ENCODE results near the gene NPM3.

Gene NPM3

DNA sequence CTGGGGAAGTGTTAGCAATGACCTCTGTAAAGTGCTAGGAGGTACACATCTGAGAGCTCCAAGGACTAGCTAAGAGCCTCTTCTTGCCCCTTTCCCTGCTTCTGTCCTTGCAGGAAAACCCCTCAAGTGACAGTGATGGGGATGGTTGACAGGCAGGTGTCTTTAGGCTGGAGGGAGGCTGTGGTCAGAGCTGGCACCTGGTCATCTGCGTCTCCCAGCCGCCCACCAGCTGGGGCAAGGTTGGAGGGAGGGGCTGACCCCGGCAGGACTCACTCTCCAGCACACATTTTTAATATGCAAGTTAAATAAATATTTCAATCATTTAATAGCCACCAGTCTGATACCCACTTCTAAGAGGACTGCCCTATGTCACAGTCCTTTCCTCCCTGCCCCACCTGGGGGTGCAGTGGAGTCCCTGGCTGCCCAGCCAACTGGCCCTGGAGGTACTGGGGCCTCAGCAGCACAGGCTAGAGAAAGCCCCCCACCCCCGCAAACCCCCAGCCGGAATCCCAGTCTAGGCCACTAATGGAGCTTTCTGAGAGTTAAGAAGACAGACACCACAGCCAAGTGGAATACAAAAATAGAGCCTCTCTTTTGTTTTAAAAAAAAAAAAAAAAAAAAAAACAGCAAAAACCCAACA is 13.6 kb downstream of the NPM3 start:
- no peak overlapping the region for H2BK12ac ChIP-seq (ENCODE audit: low read length)
- H3K9ac ChIP-seq (ENCODE audit: low read depth, low read length, poor library complexity): no peak overlapping the region
- H2BK15ac ChIP-seq (ENCODE audit: low read length): no peak overlapping the region
- no peak overlapping the region for H2AFZ ChIP-seq (ENCODE audit: low read length)
- no peak for DNase-seq (ENCODE audit: low spot score)
- no peak overlapping the region for H3K14ac ChIP-seq (ENCODE audit: low read length)
- H2BK5ac ChIP-seq (ENCODE audit: low read length): no peak overlapping the region
- no peak overlapping the region for H2AK5ac ChIP-seq (ENCODE audit: low read depth, low read length)
- no peak overlapping the region for H4K91ac ChIP-seq (ENCODE audit: low read depth, low read length, poor library complexity)
- H3K79me1 ChIP-seq (ENCODE audit: low read depth, low read length): peaks cover 6% of the 10 kb centered on the region
- H3K4ac ChIP-seq (ENCODE audit: low read length): peak overlapping the region; percentile 20
- WGBS, 2 donors (ENCODE audit: extremely low coverage in 2 of 2, insufficient read length in 2 of 2, insufficient replicate concordance in 1 of 2): no CpG with 5 or more reads among the region's 5 CpGs
- H4K8ac ChIP-seq (ENCODE audit: low read depth, low read length): no peak overlapping the region
- peaks cover 0 to 36% of the 10 kb centered on the region in 2 donors for H3K4me1 ChIP-seq (ENCODE audit: control insufficient read depth in 2 of 2, insufficient read depth in 1 of 2, low read depth in 1 of 2, low read length in 2 of 2)
- no peak overlapping the region for H3K4me2 ChIP-seq (ENCODE audit: insufficient read depth, low read length, poor library complexity, severe bottlenecking)
- H3K9me3 ChIP-seq (replicated peaks in 1 of 2; ENCODE audit: control insufficient read depth in 2 of 2, insufficient read depth in 1 of 2, low read depth in 1 of 2, low read length in 2 of 2): no peaks in the 10 kb centered on the region
- no peak overlapping the region for H3K23ac ChIP-seq (ENCODE audit: low read depth, low read length, poor library complexity)
- no peak overlapping the region for H3K4me3 ChIP-seq (ENCODE audit: low read length in 2 of 2)
- no peak overlapping the region for H3K18ac ChIP-seq (ENCODE audit: low read length)
- H3K36me3 ChIP-seq (replicated peaks in 1 of 2; ENCODE audit: control insufficient read depth in 2 of 2, insufficient read depth in 2 of 2, low read length in 2 of 2): peaks cover 0 to 2% of the 10 kb centered on the region in 2 donors
- no peak overlapping the region for H2BK120ac ChIP-seq (ENCODE audit: low read depth, low read length)
- H3K27me3 ChIP-seq (ENCODE audit: control insufficient read depth in 3 of 3, insufficient read depth in 3 of 3, low read depth in 1 of 3, low read length in 3 of 3): peaks cover 0 to 100% (median 8%) of the 10 kb centered on the region in 3 experiments
- H3K27ac ChIP-seq (replicated peaks; ENCODE audit: low read length): no peak overlapping the region

DNA sequence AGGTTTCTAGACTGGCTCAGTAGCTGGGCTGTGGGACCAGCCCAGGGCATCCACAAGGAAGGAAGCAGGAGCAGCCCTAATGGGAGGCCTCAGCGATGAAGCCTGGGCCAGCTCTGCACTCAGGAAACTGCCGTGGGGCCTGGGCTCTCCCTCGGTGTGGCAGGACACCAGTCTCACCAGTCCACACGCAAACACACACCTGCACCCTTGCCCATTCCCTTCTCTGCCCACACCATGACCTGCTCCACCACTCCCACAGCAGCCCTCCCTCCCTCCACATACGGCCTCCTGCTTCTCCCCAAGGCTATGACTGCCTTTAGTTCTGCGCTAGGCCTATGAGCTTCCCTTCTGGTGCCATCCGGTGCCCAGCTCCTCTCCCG is 14.5 kb downstream of the NPM3 start:
- Histone ChIP-seq H3K9me3 (replicated peaks in 1 of 2; ENCODE audit: control insufficient read depth in 2 of 2, insufficient read depth in 1 of 2, low read depth in 1 of 2, low read length in 2 of 2) (no peaks in the 10 kb centered on the region), H3K9ac (ENCODE audit: low read depth, low read length, poor library complexity) (no peak overlapping the region), H3K4ac (ENCODE audit: low read length) (peak overlapping the region; percentile 5), H3K18ac (ENCODE audit: low read length) (peak overlapping the region; percentile 89), H3K27me3 (ENCODE audit: control insufficient read depth in 3 of 3, insufficient read depth in 3 of 3, low read depth in 1 of 3, low read length in 3 of 3) (peaks cover 0 to 96% (median 0%) of the 10 kb centered on the region in 3 experiments), H4K91ac (ENCODE audit: low read depth, low read length, poor library complexity) (no peak overlapping the region), H2BK5ac (ENCODE audit: low read length) (peak overlapping the region; percentile 59), H2BK15ac (ENCODE audit: low read length) (peak overlapping the region; percentile 13), H4K8ac (ENCODE audit: low read depth, low read length) (no peak overlapping the region), H3K36me3 (replicated peaks in 1 of 2; ENCODE audit: control insufficient read depth in 2 of 2, insufficient read depth in 2 of 2, low read length in 2 of 2) (peaks cover 0 to 2% of the 10 kb centered on the region in 2 donors), H2BK12ac (ENCODE audit: low read length) (no peak overlapping the region), H2BK120ac (ENCODE audit: low read depth, low read length) (no peak overlapping the region), H3K14ac (ENCODE audit: low read length) (no peak overlapping the region), H3K23ac (ENCODE audit: low read depth, low read length, poor library complexity) (no peak overlapping the region), H3K4me2 (ENCODE audit: insufficient read depth, low read length, poor library complexity, severe bottlenecking) (no peak overlapping the region), H3K4me3 (ENCODE audit: low read length in 2 of 2) (no peak overlapping the region), H3K4me1 (ENCODE audit: control insufficient read depth in 2 of 2, insufficient read depth in 1 of 2, low read depth in 1 of 2, low read length in 2 of 2) (peaks cover 0 to 30% of the 10 kb centered on the region in 2 donors), H2AFZ (ENCODE audit: low read length) (no peak overlapping the region), H2AK5ac (ENCODE audit: low read depth, low read length) (peak overlapping the region; percentile 82), H3K79me1 (ENCODE audit: low read depth, low read length) (peaks cover 6% of the 10 kb centered on the region), H3K27ac (replicated peaks; ENCODE audit: low read length) (peak overlapping the region; percentile 72)
- no CpG with 5 or more reads among the region's 8 CpGs for WGBS, 2 donors (ENCODE audit: extremely low coverage in 2 of 2, insufficient read length in 2 of 2, insufficient replicate concordance in 1 of 2)
- no peak for DNase-seq (ENCODE audit: low spot score)

DNA sequence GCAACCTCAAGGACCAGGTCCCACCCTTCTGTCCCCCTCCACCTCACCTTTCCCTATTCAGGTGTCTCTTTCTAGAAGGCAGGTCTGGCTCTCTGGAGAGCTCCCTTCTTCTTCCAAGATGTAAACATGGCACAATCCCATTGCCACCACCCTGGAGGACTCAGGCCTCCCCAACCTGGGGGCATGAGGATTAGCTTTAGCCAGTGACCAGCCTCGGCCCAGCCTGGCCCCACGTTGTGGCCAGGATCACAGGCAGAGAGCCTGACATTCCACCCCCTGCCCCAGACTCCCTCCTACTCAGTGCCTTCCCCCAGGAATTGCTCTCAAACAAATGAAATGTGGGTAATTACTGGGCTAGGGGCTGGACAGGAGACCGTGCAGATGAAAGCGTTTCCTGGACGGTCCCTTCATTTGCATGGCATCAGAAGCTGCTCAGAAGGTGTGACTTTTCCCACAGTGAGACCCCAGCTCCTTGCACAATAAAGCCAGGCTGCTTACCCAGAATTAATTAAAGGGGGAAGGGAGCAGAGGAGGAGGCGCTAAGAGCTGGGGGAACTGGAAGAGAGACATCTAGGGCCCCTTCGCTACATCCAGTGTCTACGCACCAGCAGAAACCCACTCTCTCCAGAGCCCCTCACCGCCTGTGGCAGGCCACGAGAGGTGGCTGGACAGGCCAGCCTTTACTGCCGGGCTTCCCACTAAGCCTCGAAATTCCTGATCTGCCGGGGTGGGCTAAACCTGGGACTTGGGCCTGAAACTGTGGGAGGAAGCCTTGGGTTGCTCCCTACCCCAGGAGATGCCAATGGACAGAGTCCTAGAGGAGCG is 15.1 kb downstream of the NPM3 start:
- peaks cover 0 to 96% (median 0%) of the 10 kb centered on the region in 3 experiments for H3K27me3 ChIP-seq (ENCODE audit: control insufficient read depth in 3 of 3, insufficient read depth in 3 of 3, low read depth in 1 of 3, low read length in 3 of 3)
- no peak overlapping the region for H4K8ac ChIP-seq (ENCODE audit: low read depth, low read length)
- H2BK12ac ChIP-seq (ENCODE audit: low read length): no peak overlapping the region
- H3K4me3 ChIP-seq (ENCODE audit: low read length in 2 of 2): no peak overlapping the region
- no peak overlapping the region for H3K4ac ChIP-seq (ENCODE audit: low read length)
- WGBS, 2 donors (ENCODE audit: extremely low coverage in 2 of 2, insufficient read length in 2 of 2, insufficient replicate concordance in 1 of 2): no CpG with 5 or more reads among the region's 14 CpGs
- peak overlapping the region; percentile 72 for H3K27ac ChIP-seq (replicated peaks; ENCODE audit: low read length)
- peak overlapping the region; percentile 59 for H2BK5ac ChIP-seq (ENCODE audit: low read length)
- no peak for DNase-seq (ENCODE audit: low spot score)
- peaks cover 6% of the 10 kb centered on the region for H3K79me1 ChIP-seq (ENCODE audit: low read depth, low read length)
- H3K36me3 ChIP-seq (replicated peaks in 1 of 2; ENCODE audit: control insufficient read depth in 2 of 2, insufficient read depth in 2 of 2, low read length in 2 of 2): peaks cover 0 to 2% of the 10 kb centered on the region in 2 donors
- H3K4me2 ChIP-seq (ENCODE audit: insufficient read depth, low read length, poor library complexity, severe bottlenecking): no peak overlapping the region
- H2AK5ac ChIP-seq (ENCODE audit: low read depth, low read length): peak overlapping the region; percentile 82
- H3K18ac ChIP-seq (ENCODE audit: low read length): peak overlapping the region; percentile 89
- H4K91ac ChIP-seq (ENCODE audit: low read depth, low read length, poor library complexity): no peak overlapping the region
- H2AFZ ChIP-seq (ENCODE audit: low read length): no peak overlapping the region
- no peak overlapping the region for H3K14ac ChIP-seq (ENCODE audit: low read length)
- no peak overlapping the region for H3K23ac ChIP-seq (ENCODE audit: low read depth, low read length, poor library complexity)
- H2BK120ac ChIP-seq (ENCODE audit: low read depth, low read length): peak overlapping the region; percentile 27
- H2BK15ac ChIP-seq (ENCODE audit: low read length): peak overlapping the region; percentile 13
- H3K9me3 ChIP-seq (replicated peaks in 1 of 2; ENCODE audit: control insufficient read depth in 2 of 2, insufficient read depth in 1 of 2, low read depth in 1 of 2, low read length in 2 of 2): no peaks in the 10 kb centered on the region
- peaks cover 0 to 32% of the 10 kb centered on the region in 2 donors for H3K4me1 ChIP-seq (ENCODE audit: control insufficient read depth in 2 of 2, insufficient read depth in 1 of 2, low read depth in 1 of 2, low read length in 2 of 2)
- H3K9ac ChIP-seq (ENCODE audit: low read depth, low read length, poor library complexity): peak overlapping the region; percentile 18

DNA sequence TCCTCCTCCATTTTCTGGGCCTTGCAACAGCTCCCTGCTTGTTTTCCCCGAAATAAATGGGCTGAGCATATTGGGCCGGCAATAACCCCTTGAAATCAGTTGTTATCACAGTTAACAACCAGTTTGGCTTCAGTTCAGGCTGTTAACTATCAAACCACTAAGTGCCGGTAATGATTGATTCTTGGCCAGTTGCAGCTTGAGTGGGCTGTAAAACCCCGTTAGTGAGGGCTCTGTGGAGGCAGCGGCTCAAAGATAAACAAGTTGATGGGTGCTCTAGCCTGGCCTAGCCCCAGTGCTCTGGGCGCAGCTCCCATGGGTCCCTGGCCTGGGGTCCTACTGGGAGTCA is 15.7 kb downstream of the NPM3 start:
- Histone ChIP-seq H2BK12ac (ENCODE audit: low read length) (no peak overlapping the region), H2BK120ac (ENCODE audit: low read depth, low read length) (peak overlapping the region; percentile 27), H2BK15ac (ENCODE audit: low read length) (no peak overlapping the region), H3K36me3 (replicated peaks in 1 of 2; ENCODE audit: control insufficient read depth in 2 of 2, insufficient read depth in 2 of 2, low read length in 2 of 2) (peaks cover 0 to 2% of the 10 kb centered on the region in 2 donors), H3K79me1 (ENCODE audit: low read depth, low read length) (peaks cover 4% of the 10 kb centered on the region), H3K14ac (ENCODE audit: low read length) (no peak overlapping the region), H3K4me3 (ENCODE audit: low read length in 2 of 2) (no peak overlapping the region), H2AK5ac (ENCODE audit: low read depth, low read length) (peak overlapping the region; percentile 81), H3K4me2 (ENCODE audit: insufficient read depth, low read length, poor library complexity, severe bottlenecking) (no peak overlapping the region), H3K4me1 (ENCODE audit: control insufficient read depth in 2 of 2, insufficient read depth in 1 of 2, low read depth in 1 of 2, low read length in 2 of 2) (peaks cover 0 to 26% of the 10 kb centered on the region in 2 donors), H4K91ac (ENCODE audit: low read depth, low read length, poor library complexity) (no peak overlapping the region), H2BK5ac (ENCODE audit: low read length) (no peak overlapping the region), H3K27me3 (ENCODE audit: control insufficient read depth in 3 of 3, insufficient read depth in 3 of 3, low read depth in 1 of 3, low read length in 3 of 3) (peaks cover 0 to 96% (median 0%) of the 10 kb centered on the region in 3 experiments), H3K18ac (ENCODE audit: low read length) (peak overlapping the region; percentile 84), H4K8ac (ENCODE audit: low read depth, low read length) (no peak overlapping the region), H3K23ac (ENCODE audit: low read depth, low read length, poor library complexity) (no peak overlapping the region), H3K9me3 (replicated peaks in 1 of 2; ENCODE audit: control insufficient read depth in 2 of 2, insufficient read depth in 1 of 2, low read depth in 1 of 2, low read length in 2 of 2) (no peaks in the 10 kb centered on the region), H2AFZ (ENCODE audit: low read length) (no peak overlapping the region), H3K4ac (ENCODE audit: low read length) (no peak overlapping the region), H3K27ac (replicated peaks; ENCODE audit: low read length) (peak overlapping the region; percentile 32), H3K9ac (ENCODE audit: low read depth, low read length, poor library complexity) (no peak overlapping the region)
- no peak for DNase-seq (ENCODE audit: low spot score)
- WGBS, 2 donors (ENCODE audit: extremely low coverage in 2 of 2, insufficient read length in 2 of 2, insufficient replicate concordance in 1 of 2): no CpG with 5 or more reads among the region's 6 CpGs
